ENCODE measurements around the gene RAB7A. TPM values are rescaled to one million over a fixed set of nuclear protein-coding genes. Genes with fewer than 3 reads are reported as not detected.

Gene RAB7A
- 100 to 1,000 TPM; 237 to 300 (median 259) TPM for polyA plus RNA-seq (ENCODE audit: insufficient read length in 3 of 3)
- long read RNA-seq, donor 1, transcript RAB7A-201 (6 exons, 2,244 nt): major isoform, 72 of 102 reads
- long read RNA-seq, donor 1, partial matches to known transcripts: 29 of 102 reads
- long read RNA-seq, donor 1, other reads (novel, unspliced or antisense): 0 of 102 reads
- long read RNA-seq, donor 2, transcript RAB7A-201 (6 exons, 2,244 nt): major isoform, 58 of 98 reads
- long read RNA-seq, donor 2, partial matches to known transcripts: 33 of 98 reads
- long read RNA-seq, donor 2, other reads (novel, unspliced or antisense): 5 of 98 reads
- long read RNA-seq, donor 3, transcript RAB7A-201 (6 exons, 2,244 nt): major isoform, 120 of 169 reads
- long read RNA-seq, donor 3, partial matches to known transcripts: 48 of 169 reads
- long read RNA-seq, donor 3, other reads (novel, unspliced or antisense): 0 of 169 reads
- long read RNA-seq, donor 4, transcript RAB7A-201 (6 exons, 2,244 nt): major isoform, 84 of 104 reads
- long read RNA-seq, donor 4, partial matches to known transcripts: 17 of 104 reads
- long read RNA-seq, donor 4, other reads (novel, unspliced or antisense): 0 of 104 reads
- long read RNA-seq, donor 5: 0 reads
- long read RNA-seq, donor 6, transcript RAB7A-201 (6 exons, 2,244 nt): major isoform, 88 of 129 reads
- long read RNA-seq, donor 6, transcript RAB7A-207 (3 exons, 552 nt): minor isoform, 6 of 129 reads
- long read RNA-seq, donor 6, partial matches to known transcripts: 35 of 129 reads
- long read RNA-seq, donor 6, other reads (novel, unspliced or antisense): 0 of 129 reads
- long read RNA-seq, donor 7, transcript RAB7A-201 (6 exons, 2,244 nt): major isoform, 87 of 204 reads
- long read RNA-seq, donor 7, transcript RAB7A-207 (3 exons, 552 nt): minor isoform, 7 of 204 reads
- long read RNA-seq, donor 7, partial matches to known transcripts: 110 of 204 reads
- long read RNA-seq, donor 7, other reads (novel, unspliced or antisense): 0 of 204 reads
- long read RNA-seq, donor 8, transcript RAB7A-201 (6 exons, 2,244 nt): major isoform, 125 of 213 reads
- long read RNA-seq, donor 8, transcript RAB7A-207 (3 exons, 552 nt): minor isoform, 5 of 213 reads
- long read RNA-seq, donor 8, partial matches to known transcripts: 73 of 213 reads
- long read RNA-seq, donor 8, other reads (novel, unspliced or antisense): 8 of 213 reads
- long read RNA-seq, donor 9, transcript RAB7A-201 (6 exons, 2,244 nt): major isoform, 114 of 215 reads
- long read RNA-seq, donor 9, partial matches to known transcripts: 99 of 215 reads
- long read RNA-seq, donor 9, other reads (novel, unspliced or antisense): 0 of 215 reads
- long read RNA-seq, donor 10, transcript RAB7A-201 (6 exons, 2,244 nt): major isoform, 88 of 143 reads
- long read RNA-seq, donor 10, partial matches to known transcripts: 47 of 143 reads
- long read RNA-seq, donor 10, other reads (novel, unspliced or antisense): 7 of 143 reads
- long read RNA-seq, donor 11, transcript RAB7A-201 (6 exons, 2,244 nt): major isoform, 70 of 133 reads
- long read RNA-seq, donor 11, partial matches to known transcripts: 62 of 133 reads
- long read RNA-seq, donor 11, other reads (novel, unspliced or antisense): 0 of 133 reads
- long read RNA-seq, donor 12, transcript RAB7A-201 (6 exons, 2,244 nt): major isoform, 25 of 44 reads
- long read RNA-seq, donor 12, partial matches to known transcripts: 17 of 44 reads
- long read RNA-seq, donor 12, other reads (novel, unspliced or antisense): 0 of 44 reads
- long read RNA-seq, donor 13, transcript RAB7A-201 (6 exons, 2,244 nt): major isoform, 140 of 217 reads
- long read RNA-seq, donor 13, partial matches to known transcripts: 74 of 217 reads
- long read RNA-seq, donor 13, other reads (novel, unspliced or antisense): 0 of 217 reads
- long read RNA-seq, donor 14, transcript RAB7A-201 (6 exons, 2,244 nt): major isoform, 80 of 89 reads
- long read RNA-seq, donor 14, partial matches to known transcripts: 5 of 89 reads
- long read RNA-seq, donor 14, other reads (novel, unspliced or antisense): 0 of 89 reads
- long read RNA-seq, donor 15, transcript RAB7A-201 (6 exons, 2,244 nt): major isoform, 48 of 66 reads
- long read RNA-seq, donor 15, partial matches to known transcripts: 17 of 66 reads
- long read RNA-seq, donor 15, other reads (novel, unspliced or antisense): 0 of 66 reads
- long read RNA-seq, donor 16, transcript RAB7A-201 (6 exons, 2,244 nt): major isoform, 249 of 330 reads
- long read RNA-seq, donor 16, partial matches to known transcripts: 60 of 330 reads
- long read RNA-seq, donor 16, other reads (novel, unspliced or antisense): 17 of 330 reads

GRCh38 chr3:128726023-128727016, at the start of gene RAB7A:
RAB7A (plus strand) TSS chr3:128726183; CDS start chr3:128795368, 69,185 bp downstream.
- DNase-seq (ENCODE audit: extremely low read depth in 1 of 11, low read depth in 9 of 11, low spot score in 4 of 11): peak; percentile 91 to 98 (median 97)

- no peak for DNase-seq (ENCODE audit: extremely low read depth in 1 of 11, low read depth in 9 of 11, low spot score in 4 of 11)
Observed at GRCh38 chr3:128679338-128679737, 46.6 kb upstream of the RAB7A start.

GRCh38 chr3:128680603-128681368, 45.2 kb upstream of the RAB7A start:
- DNase-seq (ENCODE audit: extremely low read depth in 1 of 11, low read depth in 9 of 11, low spot score in 4 of 11): peak; percentile 91 to 99 (median 96)

GRCh38 chr3:128681369-128681829, 44.6 kb upstream of the RAB7A start:
- DNase-seq (ENCODE audit: extremely low read depth in 1 of 11, low read depth in 9 of 11, low spot score in 4 of 11): peak in 1 of 11 donors; percentile 19

- no peak for DNase-seq (ENCODE audit: extremely low read depth in 1 of 11, low read depth in 9 of 11, low spot score in 4 of 11)
Observed at GRCh38 chr3:128683957-128684356, 42.0 kb upstream of the RAB7A start.

- no peak for DNase-seq (ENCODE audit: extremely low read depth in 1 of 11, low read depth in 9 of 11, low spot score in 4 of 11)
Observed at GRCh38 chr3:128684986-128685726, 40.8 kb upstream of the RAB7A start.

- no peak for DNase-seq (ENCODE audit: extremely low read depth in 1 of 11, low read depth in 9 of 11, low spot score in 4 of 11)
Observed at GRCh38 chr3:128686465-128686864, 39.5 kb upstream of the RAB7A start.

- no peak for DNase-seq (ENCODE audit: extremely low read depth in 1 of 11, low read depth in 9 of 11, low spot score in 4 of 11)
Observed at GRCh38 chr3:128689060-128689459, 36.9 kb upstream of the RAB7A start.

- DNase-seq (ENCODE audit: extremely low read depth in 1 of 11, low read depth in 9 of 11, low spot score in 4 of 11): no peak
Observed at GRCh38 chr3:128693696-128694095, 32.3 kb upstream of the RAB7A start.

GRCh38 chr3:128697341-128697740, 28.6 kb upstream of the RAB7A start:
- no peak for DNase-seq (ENCODE audit: extremely low read depth in 1 of 11, low read depth in 9 of 11, low spot score in 4 of 11)

GRCh38 chr3:128698211-128699047, 27.6 kb upstream of the RAB7A start:
- DNase-seq (ENCODE audit: extremely low read depth in 1 of 11, low read depth in 9 of 11, low spot score in 4 of 11): peak in 2 of 11 donors; percentile 20 to 22

GRCh38 chr3:128701342-128702212, 24.4 kb upstream of the RAB7A start:
- DNase-seq (ENCODE audit: extremely low read depth in 1 of 11, low read depth in 9 of 11, low spot score in 4 of 11): no peak

GRCh38 chr3:128702391-128702790, 23.6 kb upstream of the RAB7A start:
- DNase-seq (ENCODE audit: extremely low read depth in 1 of 11, low read depth in 9 of 11, low spot score in 4 of 11): no peak
